MM.1S (cell line): ENCODE data around the gene TNRC18.

Experiments used
- EZH2 ChIP-seq: fragments of 300-600 bp; sonication (generic); optimal IDR thresholded peaks from 2 replicates; pipeline ENCODE3; 2017; ENCODE audit warnings: low read depth, mild to moderate bottlenecking, antibody characterized with exemption, low read length, mixed read lengths
- EZH2phosphoT487 ChIP-seq: fragments of 300-600 bp; sonication (generic); IDR thresholded peaks from 2 replicates; pipeline ENCODE4 v1.6.1; 2018; ENCODE audit warnings: antibody characterized with exemption, low read length
- TF ChIP-seq, protein P1 (sequence below): fragments of 300-600 bp; sonication (generic); IDR thresholded peaks from 2 replicates; pipeline ENCODE4 v1.5.1; 2016; ENCODE audit warnings: antibody characterized with exemption, low read length, mixed read lengths

DNA sequence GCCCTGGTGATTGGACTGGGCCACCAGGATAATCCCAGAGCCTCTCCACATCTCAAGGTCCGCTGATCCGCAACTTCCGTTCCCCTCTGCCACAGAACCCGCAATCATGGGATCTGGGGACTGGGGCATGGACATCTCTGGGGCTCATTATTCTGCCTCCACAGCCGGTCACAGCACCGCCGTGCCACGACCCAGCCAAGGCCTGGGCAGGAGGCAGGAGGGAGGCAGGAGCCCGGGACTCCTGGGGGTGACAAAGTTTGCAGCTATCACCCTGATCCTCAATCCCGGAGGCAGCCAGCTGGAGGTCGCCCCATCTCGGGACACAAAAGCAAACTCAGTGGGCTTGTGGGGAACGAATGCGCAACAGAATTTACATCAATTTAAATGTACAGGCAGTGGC lies 42.9 kb upstream of the TNRC18 start:
- TF ChIP-seq, protein P1, sequence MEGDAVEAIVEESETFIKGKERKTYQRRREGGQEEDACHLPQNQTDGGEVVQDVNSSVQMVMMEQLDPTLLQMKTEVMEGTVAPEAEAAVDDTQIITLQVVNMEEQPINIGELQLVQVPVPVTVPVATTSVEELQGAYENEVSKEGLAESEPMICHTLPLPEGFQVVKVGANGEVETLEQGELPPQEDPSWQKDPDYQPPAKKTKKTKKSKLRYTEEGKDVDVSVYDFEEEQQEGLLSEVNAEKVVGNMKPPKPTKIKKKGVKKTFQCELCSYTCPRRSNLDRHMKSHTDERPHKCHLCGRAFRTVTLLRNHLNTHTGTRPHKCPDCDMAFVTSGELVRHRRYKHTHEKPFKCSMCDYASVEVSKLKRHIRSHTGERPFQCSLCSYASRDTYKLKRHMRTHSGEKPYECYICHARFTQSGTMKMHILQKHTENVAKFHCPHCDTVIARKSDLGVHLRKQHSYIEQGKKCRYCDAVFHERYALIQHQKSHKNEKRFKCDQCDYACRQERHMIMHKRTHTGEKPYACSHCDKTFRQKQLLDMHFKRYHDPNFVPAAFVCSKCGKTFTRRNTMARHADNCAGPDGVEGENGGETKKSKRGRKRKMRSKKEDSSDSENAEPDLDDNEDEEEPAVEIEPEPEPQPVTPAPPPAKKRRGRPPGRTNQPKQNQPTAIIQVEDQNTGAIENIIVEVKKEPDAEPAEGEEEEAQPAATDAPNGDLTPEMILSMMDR, result no peak
- TF ChIP-seq EZH2 (no peak), EZH2phosphoT487 (no peak)
